NOMO-1 (cell line): Measurements from ENCODE around the gene ARHGAP26.
"Not testable (repeated sequence)": the region's sequence is repeated elsewhere in the genome, so short reads cannot be mapped to it uniquely, and the experiment has no call there.

ENCODE experiments used
- DNase-seq, 2 experiments: peaks; one replicate each; lab custom pipeline; 2025; ENCODE audit not compliant: unreplicated experiment in 2 of 2; lab: John Stamatoyannopoulos, UW

The ARHGAP26 gene

DNA sequence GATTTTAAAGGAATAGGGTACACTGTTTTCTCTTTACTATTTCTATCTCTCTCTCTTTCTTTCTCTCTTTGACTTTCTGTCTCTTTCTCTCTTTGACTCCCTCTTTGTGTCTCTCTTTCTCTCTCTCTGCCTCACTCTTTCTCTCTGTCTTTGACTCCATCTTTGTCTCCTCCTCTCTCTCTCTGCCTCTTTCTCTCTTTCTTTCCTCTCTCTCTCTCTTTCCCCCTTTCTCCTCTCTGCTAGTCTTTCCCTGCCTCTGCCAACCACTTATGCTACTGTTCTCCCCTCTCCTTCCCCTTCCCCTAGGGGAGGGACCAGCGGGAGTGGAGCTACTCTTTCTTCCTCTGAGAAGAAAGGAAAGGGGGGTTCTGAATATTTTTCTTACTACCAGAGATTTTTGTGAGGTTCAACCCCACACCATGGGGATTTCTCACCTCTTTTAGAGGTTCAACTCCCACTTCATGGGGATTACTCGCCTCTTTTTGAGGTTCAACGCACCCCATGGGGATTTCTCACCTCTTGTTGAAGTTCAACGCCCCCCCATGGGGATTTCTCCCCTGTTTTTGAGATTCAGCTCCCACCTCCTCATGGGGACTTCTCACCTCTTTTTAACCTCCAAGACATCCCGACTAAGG is 323.4 kb downstream of the ARHGAP26 start:
- no peak for DNase-seq

DNA sequence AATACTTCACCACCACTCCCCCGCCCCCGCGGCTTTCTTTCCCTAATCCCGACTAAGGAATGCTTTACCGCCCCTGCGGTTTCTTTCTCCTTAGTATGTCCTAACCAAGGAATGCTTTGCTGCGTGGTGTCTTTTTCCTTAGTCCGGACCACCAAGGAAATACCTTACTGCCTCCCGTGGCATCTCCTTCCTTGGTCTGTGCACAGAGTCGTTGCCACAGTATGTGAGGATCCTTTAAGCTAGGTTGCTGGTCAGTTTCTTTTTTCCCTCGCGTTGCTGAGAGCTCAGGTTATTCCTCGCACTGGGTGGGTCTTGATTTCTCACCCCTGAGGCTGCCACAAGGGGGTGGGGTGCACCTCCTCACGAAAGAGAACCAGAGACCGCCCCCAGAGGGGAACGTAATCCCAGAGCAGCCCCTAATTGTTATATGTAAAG is 323.9 kb downstream of the ARHGAP26 start:
- no peak for DNase-seq

DNA sequence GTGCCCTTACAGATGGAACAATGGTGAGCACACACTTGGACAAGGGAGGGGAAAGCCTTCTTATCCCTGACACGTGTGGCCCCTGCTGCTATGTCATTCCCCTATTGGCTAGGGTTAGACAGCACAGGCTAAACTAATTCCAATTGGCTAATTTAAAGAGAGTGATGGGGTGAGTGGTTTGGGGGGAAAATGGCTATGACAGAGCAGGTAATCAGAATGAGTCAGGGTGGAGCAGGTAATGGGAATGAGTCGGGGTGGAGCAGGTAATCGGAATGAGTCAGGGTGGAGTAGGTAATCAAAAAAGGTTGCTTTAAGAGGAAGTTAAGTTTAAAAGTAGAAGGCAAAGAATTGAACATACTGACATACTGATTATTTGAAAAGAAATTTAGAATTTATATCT is 324.4 kb downstream of the ARHGAP26 start:
- not testable (repeated sequence) for DNase-seq

- DNase-seq: peak in 1 of 2 experiments; percentile 10
Measured at GRCh38 chr5:143101121-143101520, 330.9 kb downstream of the ARHGAP26 start.

GRCh38 chr5:143101725-143102386 is 331.7 kb downstream of the ARHGAP26 start:
- peak in 1 of 2 experiments; percentile 20 for DNase-seq

- no peak for DNase-seq
Measured at GRCh38 chr5:143102411-143102810, 332.2 kb downstream of the ARHGAP26 start.

DNA sequence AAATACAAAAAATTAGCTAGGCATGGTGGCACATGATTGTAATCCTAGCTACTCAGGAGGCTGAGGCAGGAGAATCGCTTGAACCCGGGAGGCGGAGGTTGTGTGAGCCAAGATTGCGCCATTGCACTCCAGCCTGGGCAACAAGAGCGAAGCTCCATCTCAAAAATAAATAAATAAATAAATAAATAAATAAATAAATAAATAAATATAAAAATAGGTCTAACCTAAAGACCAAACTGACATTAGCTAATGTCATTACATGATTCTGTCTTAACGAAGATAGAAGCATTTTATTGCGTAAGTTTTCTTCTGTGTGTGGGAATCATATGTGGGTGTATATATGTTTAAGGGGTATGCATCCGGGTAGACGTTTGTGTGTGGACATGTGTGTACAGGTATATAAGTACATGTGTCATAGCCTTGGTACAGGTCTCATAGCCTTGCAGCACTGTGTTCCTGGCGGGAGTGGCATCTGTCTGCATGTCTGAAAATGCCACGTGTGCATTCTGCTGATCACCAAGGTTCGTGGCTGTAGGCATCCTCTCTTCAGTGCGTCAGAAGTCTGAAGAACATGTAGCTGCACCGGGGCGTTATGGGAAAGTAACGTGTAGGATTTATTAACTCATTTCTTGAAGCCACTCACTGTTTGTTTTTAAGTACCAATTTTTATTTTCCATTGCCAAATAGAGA is 335.2 kb downstream of the ARHGAP26 start:
- DNase-seq: no peak

- DNase-seq: no peak
Measured at GRCh38 chr5:143106174-143106573, 336.0 kb downstream of the ARHGAP26 start.

GRCh38 chr5:143108498-143109128 is 338.4 kb downstream of the ARHGAP26 start:
- DNase-seq: no peak

DNA sequence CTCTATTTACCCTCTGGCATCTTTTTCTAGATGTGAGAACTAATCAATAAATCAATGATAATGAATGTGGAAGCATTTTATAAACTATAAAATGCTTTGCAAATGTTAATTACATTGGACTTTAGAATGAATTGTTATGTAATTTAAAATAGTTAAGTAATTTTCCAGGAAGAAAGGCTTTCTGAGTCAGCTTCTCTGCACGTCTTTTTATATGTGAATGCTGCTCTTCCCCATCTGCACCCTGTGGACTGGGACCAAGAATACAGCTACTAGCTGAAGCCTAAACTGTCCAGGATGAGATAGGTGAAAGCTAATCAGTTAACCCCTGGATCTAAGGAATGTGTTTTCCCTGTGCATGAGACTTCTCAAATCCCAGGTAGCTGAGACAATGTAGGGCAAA is 340.4 kb downstream of the ARHGAP26 start:
- DNase-seq: peak in 1 of 2 experiments; percentile 42

- DNase-seq: no peak
Measured at GRCh38 chr5:143111799-143112198, 341.6 kb downstream of the ARHGAP26 start.

GRCh38 chr5:143113461-143113860 is 343.3 kb downstream of the ARHGAP26 start:
- DNase-seq: peak; percentile 38 to 56

GRCh38 chr5:143114481-143114880 is 344.3 kb downstream of the ARHGAP26 start:
- DNase-seq: no peak

GRCh38 chr5:143115381-143115780 is 345.2 kb downstream of the ARHGAP26 start:
- DNase-seq: no peak

GRCh38 chr5:143116814-143117213 is 346.6 kb downstream of the ARHGAP26 start:
- no peak for DNase-seq

- DNase-seq: no peak
Measured at GRCh38 chr5:143117821-143118220, 347.6 kb downstream of the ARHGAP26 start.

- DNase-seq: peak; percentile 78 to 92
Measured at GRCh38 chr5:143118222-143118621, 348.0 kb downstream of the ARHGAP26 start.

GRCh38 chr5:143118818-143119217 is 348.6 kb downstream of the ARHGAP26 start:
- DNase-seq: not testable (repeated sequence)

DNA sequence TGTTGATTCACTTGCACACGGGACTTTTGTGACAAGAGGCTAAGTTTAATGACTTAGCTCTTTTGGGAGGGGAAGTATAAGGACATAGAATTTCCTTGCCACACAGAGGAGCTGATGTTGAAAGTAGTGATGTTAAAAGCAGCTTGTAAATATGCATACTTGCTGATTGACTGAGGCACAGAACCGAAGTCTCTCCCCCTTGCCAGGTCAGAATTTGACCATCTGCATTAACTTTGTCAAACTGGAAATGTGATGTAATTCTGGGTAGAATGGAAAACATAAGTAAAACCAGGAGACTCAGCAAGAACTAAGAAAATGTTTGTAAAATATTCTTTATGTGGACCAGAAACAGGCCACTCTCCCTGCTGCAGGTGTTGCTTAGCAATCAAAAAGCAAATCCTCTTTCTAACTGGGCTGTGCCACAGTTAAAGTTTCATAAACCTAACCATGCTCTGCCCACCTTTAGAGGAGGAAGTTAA is 349.2 kb downstream of the ARHGAP26 start:
- peak; percentile 54 to 86 for DNase-seq

DNA sequence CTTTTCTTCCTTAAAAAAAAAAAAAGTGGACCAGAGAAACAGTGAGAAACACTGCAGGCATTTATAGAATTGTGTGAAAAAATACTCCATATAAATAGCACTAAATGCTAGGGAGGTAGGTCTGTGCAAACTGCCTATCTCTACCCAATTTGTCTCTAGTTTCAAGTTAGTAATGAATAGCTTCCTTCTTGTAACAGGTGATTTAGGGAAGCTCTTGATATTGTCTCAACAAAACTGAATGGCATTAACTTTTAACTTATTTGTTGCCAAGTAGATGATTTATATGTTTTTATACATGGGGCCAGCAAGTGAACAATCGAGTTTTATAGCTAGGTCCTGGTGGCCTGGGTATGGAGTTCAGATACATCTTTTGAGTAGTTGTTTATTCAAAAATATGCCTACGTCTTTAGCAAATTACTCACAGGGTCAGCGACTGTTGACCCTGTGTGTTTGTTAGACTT is 349.7 kb downstream of the ARHGAP26 start:
- DNase-seq: no peak
